Esophagus (tissue), 2 donors: ENCODE data around the gene PRDX3. TPM values are rescaled to one million over a fixed set of nuclear protein-coding genes. Genes with fewer than 3 reads are reported as not detected.

Source experiments
- H3K27ac ChIP-seq, 2 donors: one replicate each; pipeline ENCODE4 v1.5.1; 2013; ENCODE audit warnings: low read depth in 2 of 2, mild to moderate bottlenecking in 2 of 2, inconsistent platforms in 1 of 2, low read length in 1 of 2, moderate library complexity in 1 of 2
- H3K27me3 ChIP-seq, 2 donors: one replicate each; pipeline ENCODE4 v1.6.1; 2013; ENCODE audit warnings: low read length in 2 of 2, control low read depth in 1 of 2, mild to moderate bottlenecking in 1 of 2; ENCODE audit not compliant: insufficient read depth in 2 of 2, control insufficient read depth in 1 of 2
- H3K36me3 ChIP-seq, 2 donors: one replicate each; pipeline ENCODE4 v1.6.1; 2013; ENCODE audit warnings: low read length in 1 of 2; ENCODE audit not compliant: control insufficient read depth in 2 of 2, insufficient read depth in 2 of 2
- H3K4me1 ChIP-seq, 2 donors: one replicate each; pipeline ENCODE4 v1.6.1; 2013; ENCODE audit warnings: low read length in 1 of 2; ENCODE audit not compliant: control insufficient read depth in 2 of 2, insufficient read depth in 2 of 2
- H3K4me3 ChIP-seq, 2 donors: one replicate each; pipeline ENCODE4 v1.5.1; 2013; ENCODE audit warnings: low read length in 2 of 2, mild to moderate bottlenecking in 2 of 2, low read depth in 1 of 2, moderate library complexity in 1 of 2
- H3K9me3 ChIP-seq, 2 donors: one replicate each; pipeline ENCODE4 v1.6.1; 2013; ENCODE audit warnings: mild to moderate bottlenecking in 2 of 2, low read depth in 1 of 2, low read length in 1 of 2, moderate library complexity in 1 of 2; ENCODE audit not compliant: control insufficient read depth in 2 of 2, insufficient read depth in 1 of 2
- WGBS, 2 donors: extraction: QIAGEN DNeasy Blood & Tissue Kit; methylation state at CpG; one replicate each; pipeline ENCODE4 v1.1.7; 2013; 5-methylcytosine and 5-hydroxymethylcytosine counted together
- polyA plus RNA-seq, 2 donors: library from polyadenylated mRNA; stranded (reverse); fragments of 200-250 nt; gene quantifications; one replicate each; pipeline ENCODE4 v1.2.3, GENCODE V29; 2013
- donor health status: healthy with polysubstance abuse.
- donor health status: Bipolar disorder and iron deficiency.

The PRDX3 gene
- polyA plus RNA-seq, 2 donors, result 40.8 to 82.2 TPM

DNA sequence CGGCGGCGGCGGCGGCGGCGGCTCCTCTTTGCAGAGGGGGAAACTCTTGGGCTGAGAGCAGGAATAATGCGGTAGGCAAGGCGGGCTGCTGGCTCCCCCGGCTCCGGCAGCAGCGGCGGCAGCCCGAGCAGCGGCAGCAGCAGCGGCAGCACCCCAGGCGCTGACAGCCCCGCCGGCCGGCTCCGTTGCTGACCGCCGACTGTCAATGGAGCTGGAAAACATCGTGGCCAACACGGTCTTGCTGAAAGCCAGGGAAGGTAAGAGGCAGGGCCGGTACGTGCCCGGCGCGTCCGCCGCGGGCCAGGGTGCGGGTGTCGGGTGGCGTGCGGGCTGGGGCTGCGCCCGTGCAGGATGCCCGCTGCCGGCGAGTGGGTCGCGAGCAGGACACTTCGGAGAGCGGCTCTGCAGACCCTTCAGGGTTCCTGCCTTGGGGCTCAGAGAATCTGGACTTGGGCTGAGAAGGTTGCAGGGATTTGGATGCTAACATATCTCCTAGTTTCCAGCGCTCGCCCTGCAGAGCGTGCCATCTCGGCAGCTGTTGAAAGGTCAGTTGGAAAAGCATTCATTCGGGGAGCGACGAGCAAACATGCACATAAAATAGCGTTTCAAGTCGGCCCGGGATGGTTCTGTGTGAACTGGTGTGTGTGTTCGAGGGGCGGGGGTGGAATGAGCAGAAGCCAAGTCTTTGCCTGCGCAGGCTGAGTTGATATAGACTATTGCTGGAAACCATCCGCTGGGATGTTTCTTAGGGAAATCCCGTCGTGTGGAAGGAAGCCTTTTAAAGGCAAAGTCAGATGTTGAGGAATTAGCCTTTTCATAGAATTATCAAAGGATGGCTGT, 29.3 kb upstream of the PRDX3 start:
- Histone ChIP-seq H3K36me3 (no peaks in the 10 kb centered on the region), H3K9me3 (no peaks in the 10 kb centered on the region), H3K4me3 (peak overlapping the region; percentile 83 to 87), H3K4me1 (peaks cover 0 to 7% of the 10 kb centered on the region in 2 donors), H3K27ac (peak overlapping the region; percentile 62 to 98), H3K27me3 (no peaks in the 10 kb centered on the region)
- 0% methylated on average over 40 to 62 of the region's 62 CpGs for WGBS, 2 donors

DNA sequence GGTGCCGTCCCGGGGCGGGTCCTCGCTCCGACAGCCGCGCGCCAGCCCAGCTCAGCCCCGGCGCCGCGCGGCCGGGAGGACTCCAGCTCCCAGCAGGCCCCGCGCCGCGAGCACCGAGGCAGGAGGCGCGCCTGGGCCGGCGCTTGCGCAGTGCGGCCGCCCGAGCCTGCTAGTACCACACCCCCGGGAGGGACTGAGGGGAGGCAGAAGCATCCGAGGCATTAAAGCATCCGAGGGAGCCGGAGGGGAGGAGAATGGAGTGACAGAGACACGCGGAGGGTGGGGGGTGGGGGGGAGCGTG, 28.7 kb upstream of the PRDX3 start, which contains the start of gene GRK5:
TSS of gene GRK5 (plus strand) at position 206 of the 301 bp plus-strand sequence. CDS start 347 bp downstream, outside the sequence.
- peaks cover 0 to 4% of the 10 kb centered on the region in 2 donors for H3K4me1 ChIP-seq
- no peaks in the 10 kb centered on the region for H3K36me3 ChIP-seq
- WGBS, 2 donors, result 0% methylated on average over 16 to 33 of the region's 34 CpGs
- H3K27ac ChIP-seq, result peak within 1 kb of the TSS; percentile 94 to 98
- no peaks in the 10 kb centered on the region for H3K9me3 ChIP-seq
- peak within 1 kb of the TSS; percentile 83 to 87 for H3K4me3 ChIP-seq
- H3K27me3 ChIP-seq, result no peaks in the 10 kb centered on the region

DNA sequence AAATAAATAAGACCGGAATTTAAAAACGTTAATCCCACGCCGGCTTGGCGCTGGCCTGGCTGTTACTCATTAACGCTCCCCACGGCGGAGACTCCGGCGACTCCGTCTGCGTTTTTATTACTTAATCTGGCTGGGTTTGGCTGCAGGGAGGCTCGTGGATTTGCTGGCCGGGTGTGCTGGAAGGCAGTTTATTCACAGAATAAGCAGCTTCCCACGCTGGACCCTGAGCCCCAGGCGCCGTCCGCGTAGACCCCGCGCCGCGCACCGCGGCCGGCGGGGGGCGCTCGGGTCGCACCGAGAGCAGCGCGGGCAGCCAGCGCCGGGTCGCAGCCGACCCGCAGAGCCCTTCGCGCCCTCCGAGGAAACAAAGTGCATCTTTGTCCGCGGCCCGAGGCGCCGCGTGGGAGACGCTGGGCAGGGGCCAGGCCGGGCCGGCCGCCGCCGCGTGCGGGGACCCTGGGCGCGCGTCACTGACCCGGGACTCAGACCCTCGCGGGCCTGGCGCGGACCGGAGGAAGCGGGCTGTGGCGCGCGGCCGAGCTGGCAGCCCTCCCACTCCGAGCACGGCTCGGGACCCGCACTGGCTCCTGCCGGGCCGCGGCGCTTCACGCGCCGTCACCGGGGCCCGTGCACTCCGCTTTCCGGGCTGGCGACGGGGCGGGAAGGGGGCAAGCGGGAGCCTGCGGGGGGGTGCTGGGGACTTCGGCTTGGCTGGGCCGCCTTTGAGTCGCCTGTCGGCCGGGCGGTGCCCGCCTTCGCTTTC, 28.2 kb upstream of the PRDX3 start:
- H3K27me3 ChIP-seq, result no peaks in the 10 kb centered on the region
- no peaks in the 10 kb centered on the region for H3K36me3 ChIP-seq
- peak overlapping the region; percentile 94 to 98 for H3K27ac ChIP-seq
- 0% methylated on average over 76 to 97 of the region's 97 CpGs for WGBS, 2 donors
- no peaks in the 10 kb centered on the region for H3K9me3 ChIP-seq
- H3K4me3 ChIP-seq, result peak overlapping the region; percentile 83 to 87
- peaks cover 0 to 4% of the 10 kb centered on the region in 2 donors for H3K4me1 ChIP-seq

DNA sequence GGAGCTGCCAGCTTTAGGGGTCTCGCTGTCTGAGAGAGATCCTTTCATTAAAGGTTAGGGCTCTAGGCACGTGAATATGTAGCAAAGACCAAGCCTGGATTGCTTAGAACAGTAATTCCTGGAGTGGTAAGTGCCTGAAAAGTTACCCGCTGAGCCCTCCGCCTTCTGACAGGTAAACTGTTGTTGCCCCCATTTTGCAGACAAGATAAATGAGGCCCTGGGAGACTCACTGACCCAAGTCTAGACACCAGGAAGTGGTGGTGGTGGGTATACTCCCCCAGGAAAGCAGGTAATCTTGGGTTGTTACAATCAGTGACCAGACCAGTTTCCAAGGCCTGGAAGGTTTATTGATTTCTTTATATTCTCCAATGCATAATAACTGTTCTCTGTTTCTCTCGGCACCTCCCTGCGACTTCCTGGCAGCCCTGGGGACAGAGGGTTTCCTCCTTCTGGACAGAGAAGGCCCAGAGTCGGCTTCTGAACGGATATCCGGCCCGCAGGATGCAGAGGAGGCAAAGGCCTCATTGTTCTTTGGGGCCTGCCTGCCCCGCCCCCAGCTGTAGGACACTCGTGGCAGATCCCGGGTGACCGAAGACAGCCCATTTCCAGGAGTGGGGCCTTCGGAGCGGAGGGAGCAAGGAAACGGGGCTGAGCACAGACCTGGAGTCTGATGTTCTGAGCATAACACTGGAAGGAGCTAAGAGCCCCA, 27.4 kb upstream of the PRDX3 start:
- Histone ChIP-seq H3K4me3 (peak overlapping the region; percentile 83 to 87), H3K4me1 (peaks cover 0 to 4% of the 10 kb centered on the region in 2 donors), H3K36me3 (no peaks in the 10 kb centered on the region), H3K9me3 (no peaks in the 10 kb centered on the region), H3K27ac (peak overlapping the region; percentile 94 to 98), H3K27me3 (no peaks in the 10 kb centered on the region)
- WGBS, 2 donors, result 31% methylated on average over 17 of the region's 17 CpGs

DNA sequence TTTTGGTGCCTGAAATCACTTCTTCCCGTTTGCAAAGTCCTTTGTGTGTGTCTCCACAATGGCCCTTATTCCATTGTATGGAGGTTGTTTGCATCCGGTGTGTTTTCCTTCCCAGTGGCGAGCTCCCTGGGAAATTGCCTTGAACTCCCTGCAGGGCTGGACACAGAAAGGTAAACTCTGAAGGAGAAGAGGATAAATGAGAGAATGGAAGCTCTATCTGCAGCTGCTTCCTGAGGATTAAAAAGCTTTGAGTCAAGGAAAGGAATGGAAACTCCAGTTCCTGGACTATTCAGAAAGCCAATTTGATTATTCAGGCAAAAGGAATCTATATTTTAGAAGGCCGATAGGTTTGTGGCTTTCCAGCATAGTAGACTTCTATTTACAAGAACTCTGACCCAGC, 24.4 kb upstream of the PRDX3 start:
- H3K36me3 ChIP-seq, result no peaks in the 10 kb centered on the region

DNA sequence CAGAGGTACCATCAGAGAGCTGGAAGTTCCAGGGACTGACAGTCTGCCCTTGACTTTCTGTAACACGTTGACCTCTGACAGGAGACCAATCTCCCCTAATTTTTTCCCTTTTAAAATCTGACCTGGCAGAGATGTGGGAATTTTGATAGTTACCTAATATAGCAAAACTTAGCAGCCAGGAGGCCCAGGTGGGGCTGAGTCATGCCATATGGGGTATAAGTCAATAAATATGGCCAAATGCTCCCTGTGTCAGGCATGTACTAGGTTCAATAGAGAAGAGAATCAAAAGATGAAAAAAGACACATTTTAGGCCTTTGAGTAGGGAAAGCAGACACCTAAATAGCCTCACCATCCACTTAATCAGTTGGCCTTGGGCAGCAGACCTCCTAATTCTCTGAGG, 22.6 kb upstream of the PRDX3 start:
- Histone ChIP-seq H3K9me3 (no peaks in the 10 kb centered on the region), H3K4me1 (no peaks in the 10 kb centered on the region), H3K27ac (no peak overlapping the region), H3K27me3 (no peaks in the 10 kb centered on the region), H3K36me3 (no peaks in the 10 kb centered on the region), H3K4me3 (no peak overlapping the region)
- 85 to 89% methylated on average over 1 of the region's 1 CpG for WGBS, 2 donors

More for the DNA sequence above, 24.4 kb upstream of the PRDX3 start:
- no peak overlapping the region for H3K27ac ChIP-seq
- H3K4me3 ChIP-seq, result no peak overlapping the region
- H3K9me3 ChIP-seq, result no peaks in the 10 kb centered on the region
- H3K27me3 ChIP-seq, result no peaks in the 10 kb centered on the region
- peaks cover 0 to under 1% of the 10 kb centered on the region in 2 donors for H3K4me1 ChIP-seq
- WGBS, 2 donors, result 56 to 60% methylated on average over 4 of the region's 4 CpGs

DNA sequence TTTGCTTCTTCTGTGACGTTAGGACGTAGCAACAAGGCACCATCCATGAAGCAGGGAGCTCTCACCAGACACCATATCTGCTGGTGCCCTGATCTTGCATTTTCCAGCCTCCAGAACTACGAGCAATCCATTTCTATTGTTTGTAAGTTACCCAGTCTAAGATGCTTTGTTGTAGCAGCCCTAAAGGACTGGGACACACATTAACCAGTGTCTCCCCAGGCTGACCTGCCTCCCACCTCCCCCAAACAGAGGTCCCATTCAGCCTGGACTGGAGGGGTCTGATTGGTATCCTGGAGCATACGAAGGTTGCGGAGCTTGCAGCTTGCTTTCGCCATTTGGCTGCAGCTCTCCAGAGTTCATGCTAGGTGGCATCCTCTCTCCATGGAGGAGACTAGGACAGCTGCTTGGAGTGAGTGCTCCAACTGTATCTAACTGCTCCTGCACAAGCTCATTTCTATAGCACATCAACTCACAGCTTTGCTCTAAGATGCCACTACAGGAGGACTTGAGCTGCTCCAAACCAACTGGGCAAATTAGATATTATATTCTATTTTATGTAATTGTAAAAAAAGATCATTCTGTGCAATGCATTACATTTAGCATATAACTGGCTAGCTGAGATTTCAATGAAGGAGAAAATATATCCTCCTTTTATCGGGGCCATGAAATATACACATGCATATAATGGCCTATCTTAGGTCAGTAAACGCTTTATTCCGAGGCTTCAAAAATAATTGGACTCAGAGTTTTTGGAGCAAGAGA, 20.8 kb upstream of the PRDX3 start:
- Histone ChIP-seq H3K9me3 (no peaks in the 10 kb centered on the region), H3K36me3 (no peaks in the 10 kb centered on the region), H3K27me3 (no peaks in the 10 kb centered on the region), H3K27ac (no peak overlapping the region), H3K4me1 (no peaks in the 10 kb centered on the region), H3K4me3 (no peak overlapping the region)
- 47 to 55% methylated on average over 9 of the region's 9 CpGs for WGBS, 2 donors

DNA sequence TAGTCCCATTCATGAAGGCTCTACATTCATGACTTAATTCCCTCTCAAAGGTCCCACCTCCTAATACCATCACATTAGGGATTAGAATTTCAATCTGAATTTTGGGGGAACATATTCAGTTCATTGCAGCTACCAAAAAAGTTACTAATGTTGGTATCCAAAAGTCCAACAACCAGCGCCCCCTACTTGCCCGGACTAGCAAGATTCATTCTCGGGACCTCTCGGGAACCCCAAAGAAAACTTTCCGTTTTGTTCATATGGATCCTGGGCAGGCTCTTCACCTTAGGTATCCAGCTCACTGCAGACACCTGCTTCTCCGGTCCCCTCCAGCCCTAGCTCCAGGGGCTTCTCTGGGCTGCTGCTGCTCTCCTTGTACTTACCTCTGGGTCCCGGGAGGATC, 19.8 kb upstream of the PRDX3 start:
- 46 to 62% methylated on average over 7 of the region's 7 CpGs for WGBS, 2 donors
- Histone ChIP-seq H3K9me3 (no peaks in the 10 kb centered on the region), H3K27ac (peak overlapping the region in 1 of 2 donors; percentile 84), H3K4me3 (no peak overlapping the region), H3K36me3 (no peaks in the 10 kb centered on the region), H3K27me3 (no peaks in the 10 kb centered on the region), H3K4me1 (no peaks in the 10 kb centered on the region)

DNA sequence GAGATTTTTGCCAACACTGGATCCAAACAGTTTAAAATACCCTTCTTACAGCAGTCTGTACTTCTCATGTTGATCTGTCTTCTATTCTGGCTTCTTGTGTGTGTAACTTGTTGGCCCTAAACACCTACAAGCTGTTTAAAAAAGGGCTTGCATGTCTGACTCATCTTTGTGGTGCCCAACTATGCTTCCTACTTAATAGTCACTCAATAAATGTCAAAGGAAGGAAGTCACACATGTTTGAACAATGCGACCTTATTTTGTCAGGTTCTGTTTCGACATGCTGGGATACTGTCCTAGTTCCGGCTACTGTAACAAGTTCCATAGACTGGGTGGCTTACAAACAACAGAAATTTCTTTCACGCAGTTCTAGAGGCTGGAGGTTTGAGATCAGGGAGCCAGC, 19.3 kb upstream of the PRDX3 start:
- no peaks in the 10 kb centered on the region for H3K36me3 ChIP-seq
- WGBS, 2 donors, result 33 to 38% methylated on average over 4 of the region's 4 CpGs
- no peaks in the 10 kb centered on the region for H3K9me3 ChIP-seq
- no peaks in the 10 kb centered on the region for H3K27me3 ChIP-seq
- peak overlapping the region; percentile 5 to 84 for H3K27ac ChIP-seq
- no peak overlapping the region for H3K4me3 ChIP-seq
- no peaks in the 10 kb centered on the region for H3K4me1 ChIP-seq
